Progenitor cell of endocrine pancreas (in vitro differentiated cells): ENCODE results near the gene WDCP. TPM values are rescaled to one million over a fixed set of nuclear protein-coding genes. Genes with fewer than 3 reads are reported as not detected.

Source experiments
- DNase-seq: peaks from one replicate; pipeline ENCODE4 v3.0.0; 2021; ENCODE audit warnings: low spot score; ENCODE audit not compliant: unreplicated experiment
- H3K27ac Mint-ChIP-seq: 2 replicates; pipeline ENCODE4 v1.8.0; 2021; ENCODE audit warnings: mild to moderate bottlenecking, moderate library complexity, mixed read lengths
- H3K27me3 Mint-ChIP-seq: 2 replicates; pipeline ENCODE4 v1.8.0; 2021; ENCODE audit warnings: mixed read lengths
- H3K36me3 Mint-ChIP-seq: 2 replicates; pipeline ENCODE4 v1.8.0; 2022; ENCODE audit warnings: mixed read lengths; ENCODE audit not compliant: insufficient read depth
- H3K4me1 Mint-ChIP-seq: 2 replicates; pipeline ENCODE4 v1.8.0; 2021; ENCODE audit warnings: low read depth, mixed read lengths
- H3K4me3 Mint-ChIP-seq: 2 replicates; pipeline ENCODE4 v1.8.0; 2021; ENCODE audit warnings: low read depth, mild to moderate bottlenecking, moderate library complexity, mixed read lengths
- H3K9me3 Mint-ChIP-seq: 2 replicates; pipeline ENCODE4 v1.8.0; 2021; ENCODE audit warnings: low read depth, mixed read lengths
- total RNA-seq: library from RNA; stranded (reverse); gene quantifications from 2 replicates; pipeline ENCODE4 v1.2.1, GENCODE V29; 2021
- TF ChIP-seq, protein P1 (sequence below): fragments of 200-600 bp; sonication (generic); IDR thresholded peaks from one replicate; pipeline ENCODE4 v1.5.0; 2021; ENCODE audit warnings: antibody characterized with exemption, mild to moderate bottlenecking; ENCODE audit not compliant: unreplicated experiment

WDCP gene
- total RNA-seq, 1 donor from 2014 or later: 23.7 TPM

DNA sequence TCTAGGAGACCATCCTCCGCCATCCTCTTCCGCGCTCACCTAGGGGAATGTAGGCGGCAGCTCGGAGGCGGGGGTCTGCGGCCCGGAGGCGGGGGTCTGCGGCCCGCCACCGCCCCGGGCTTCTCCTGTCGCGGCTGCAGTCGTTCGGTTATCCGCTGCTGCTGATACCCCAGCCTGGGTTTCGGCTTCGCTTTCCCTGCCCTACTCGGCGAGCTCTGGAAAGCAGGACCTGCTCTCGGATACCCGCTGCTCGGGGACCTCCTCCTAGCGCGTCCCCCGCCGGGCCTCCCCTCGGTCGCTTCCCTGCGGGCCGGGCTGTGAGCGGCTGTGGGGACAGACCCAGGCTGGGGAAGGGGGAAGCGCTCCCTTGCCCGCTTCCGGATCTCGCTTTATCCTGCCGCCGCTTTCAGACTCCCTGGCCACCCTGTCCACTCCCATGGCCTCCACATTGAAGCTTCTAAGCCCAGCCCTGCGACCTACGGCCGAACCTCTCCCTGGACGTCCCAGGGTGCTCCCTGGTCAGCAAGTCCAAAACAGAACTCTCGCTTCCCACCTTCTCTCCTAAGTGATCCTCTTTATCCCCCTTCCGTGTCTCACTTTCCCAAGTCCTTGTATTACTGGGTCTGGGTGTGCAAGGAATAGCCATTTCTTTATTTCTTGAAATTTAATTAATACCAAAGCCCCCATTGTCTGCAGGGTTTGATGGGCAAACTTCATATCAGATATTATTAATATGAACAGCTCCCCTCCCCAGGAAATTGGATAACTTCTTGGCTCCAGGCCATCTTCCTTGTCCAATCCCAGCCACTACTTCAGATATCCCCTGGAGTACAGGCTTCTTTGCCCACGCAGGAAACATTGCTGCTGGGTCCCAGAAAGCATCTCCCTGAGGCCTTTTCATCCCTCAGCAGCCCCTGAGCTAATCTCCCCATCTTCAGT lies 3.1 kb upstream of the WDCP start:
- H3K36me3 Mint-ChIP-seq: no peaks in the 10 kb centered on the region
- H3K27me3 Mint-ChIP-seq: no peaks in the 10 kb centered on the region
- peak; percentile 28 for DNase-seq
- peaks cover 19% of the 10 kb centered on the region for H3K4me1 Mint-ChIP-seq
- H3K4me3 Mint-ChIP-seq: no peak overlapping the region
- H3K27ac Mint-ChIP-seq: no peak overlapping the region
- H3K9me3 Mint-ChIP-seq: no peaks in the 10 kb centered on the region
- TF ChIP-seq, protein P1, sequence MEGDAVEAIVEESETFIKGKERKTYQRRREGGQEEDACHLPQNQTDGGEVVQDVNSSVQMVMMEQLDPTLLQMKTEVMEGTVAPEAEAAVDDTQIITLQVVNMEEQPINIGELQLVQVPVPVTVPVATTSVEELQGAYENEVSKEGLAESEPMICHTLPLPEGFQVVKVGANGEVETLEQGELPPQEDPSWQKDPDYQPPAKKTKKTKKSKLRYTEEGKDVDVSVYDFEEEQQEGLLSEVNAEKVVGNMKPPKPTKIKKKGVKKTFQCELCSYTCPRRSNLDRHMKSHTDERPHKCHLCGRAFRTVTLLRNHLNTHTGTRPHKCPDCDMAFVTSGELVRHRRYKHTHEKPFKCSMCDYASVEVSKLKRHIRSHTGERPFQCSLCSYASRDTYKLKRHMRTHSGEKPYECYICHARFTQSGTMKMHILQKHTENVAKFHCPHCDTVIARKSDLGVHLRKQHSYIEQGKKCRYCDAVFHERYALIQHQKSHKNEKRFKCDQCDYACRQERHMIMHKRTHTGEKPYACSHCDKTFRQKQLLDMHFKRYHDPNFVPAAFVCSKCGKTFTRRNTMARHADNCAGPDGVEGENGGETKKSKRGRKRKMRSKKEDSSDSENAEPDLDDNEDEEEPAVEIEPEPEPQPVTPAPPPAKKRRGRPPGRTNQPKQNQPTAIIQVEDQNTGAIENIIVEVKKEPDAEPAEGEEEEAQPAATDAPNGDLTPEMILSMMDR: no peak

DNA sequence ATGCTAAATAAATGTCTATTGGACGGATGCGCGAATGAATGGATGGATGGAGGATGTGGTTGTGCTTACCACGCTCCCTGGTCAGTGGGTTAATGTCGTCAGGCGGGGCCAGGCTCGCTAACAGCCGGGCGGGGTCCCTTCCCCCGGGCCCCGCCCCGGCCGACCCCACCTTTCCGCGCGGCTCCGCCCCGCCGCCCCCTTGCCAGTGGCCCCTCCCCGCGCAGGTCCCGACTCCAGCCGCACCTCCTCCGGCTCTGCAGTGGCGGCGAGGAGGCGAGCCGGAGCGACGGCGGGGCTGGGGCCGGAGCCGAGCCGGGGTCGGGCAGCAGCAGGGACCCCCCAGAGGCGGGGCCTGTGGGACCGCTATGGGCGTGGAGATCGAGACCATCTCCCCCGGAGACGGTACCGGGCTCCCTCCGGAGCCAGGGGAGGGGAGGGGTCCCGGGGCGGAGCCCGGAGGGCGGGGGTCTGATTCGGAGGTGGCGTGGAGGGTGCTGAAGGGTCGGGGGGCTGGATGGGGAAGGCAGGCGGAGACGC lies 2.4 kb upstream of the WDCP start, which contains the start of gene FKBP1B:
Gene FKBP1B (plus strand): TSS at position 257 of the 537 bp plus-strand sequence. CDS start 109 bp downstream, at position 366.
- Mint-ChIP-seq H3K36me3 (no peaks in the 10 kb centered on the region), H3K4me3 (no peak within 1 kb of the TSS), H3K9me3 (no peaks in the 10 kb centered on the region), H3K27me3 (no peaks in the 10 kb centered on the region), H3K4me1 (peaks cover 20% of the 10 kb centered on the region), H3K27ac (no peak within 1 kb of the TSS)
- peak; percentile 59 for DNase-seq
- TF ChIP-seq, protein P1: no peak

DNA sequence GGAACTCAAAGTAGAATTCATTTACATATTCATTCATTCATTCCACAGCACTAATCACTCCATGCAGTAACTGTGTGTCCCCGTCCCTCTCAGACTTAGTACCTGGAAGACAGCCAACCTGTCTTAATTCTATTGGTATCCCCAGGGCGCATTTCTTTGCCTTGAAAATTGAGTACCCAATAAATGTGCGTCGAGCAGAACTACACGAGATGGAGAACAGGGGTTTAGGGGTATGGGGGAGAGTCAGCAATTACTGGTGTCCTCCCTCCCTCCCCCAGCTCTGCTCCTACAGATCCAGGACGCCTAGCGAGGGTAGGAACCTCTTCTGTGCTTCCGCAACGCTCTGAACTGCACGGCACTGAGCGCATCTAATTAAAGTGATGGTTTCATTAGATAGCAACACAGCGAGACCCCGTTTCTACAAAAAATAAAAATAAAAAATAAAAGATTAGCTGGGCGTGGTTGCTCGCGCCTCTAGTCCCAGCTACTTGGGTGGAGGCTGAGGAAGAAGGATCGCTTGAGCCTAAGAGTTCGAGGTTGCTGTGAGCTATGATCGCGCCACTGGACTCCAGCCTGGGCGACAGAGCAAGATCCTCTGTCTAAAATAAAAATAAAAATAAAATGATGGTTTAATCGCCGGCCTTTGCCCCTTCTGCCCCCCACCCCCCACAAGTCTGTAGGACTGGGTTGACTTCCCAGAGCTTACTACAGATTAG lies 1.7 kb upstream of the WDCP start:
- Mint-ChIP-seq H3K36me3 (no peaks in the 10 kb centered on the region), H3K27me3 (no peaks in the 10 kb centered on the region), H3K4me1 (peaks cover 16% of the 10 kb centered on the region), H3K4me3 (no peak overlapping the region), H3K27ac (no peak overlapping the region), H3K9me3 (no peaks in the 10 kb centered on the region)
- TF ChIP-seq, protein P1: no peak
- no peak for DNase-seq

DNA sequence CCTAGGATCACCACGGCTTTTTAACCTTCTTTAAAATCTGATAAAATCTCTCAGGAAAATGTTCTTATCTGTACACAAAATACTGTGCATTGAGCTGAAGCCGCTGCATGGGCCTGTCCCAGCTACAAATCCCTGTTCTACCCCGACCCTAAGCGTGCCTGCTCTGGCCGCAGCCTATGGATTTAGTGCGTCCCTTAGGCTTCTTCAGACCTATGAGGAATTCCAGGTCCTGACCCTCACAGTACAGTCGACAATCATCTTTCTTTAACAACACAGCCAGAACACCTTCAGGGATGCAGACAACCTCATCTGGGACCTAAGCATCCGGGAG lies 477 bp upstream of the WDCP start:
- peak overlapping the region; percentile 100 for H3K4me3 Mint-ChIP-seq
- peaks cover 1% of the 10 kb centered on the region for H3K36me3 Mint-ChIP-seq
- DNase-seq: no peak
- no peaks in the 10 kb centered on the region for H3K9me3 Mint-ChIP-seq
- H3K27ac Mint-ChIP-seq: peak overlapping the region; percentile 94
- peaks cover 16% of the 10 kb centered on the region for H3K4me1 Mint-ChIP-seq
- TF ChIP-seq, protein P1: no peak
- H3K27me3 Mint-ChIP-seq: no peaks in the 10 kb centered on the region

DNA sequence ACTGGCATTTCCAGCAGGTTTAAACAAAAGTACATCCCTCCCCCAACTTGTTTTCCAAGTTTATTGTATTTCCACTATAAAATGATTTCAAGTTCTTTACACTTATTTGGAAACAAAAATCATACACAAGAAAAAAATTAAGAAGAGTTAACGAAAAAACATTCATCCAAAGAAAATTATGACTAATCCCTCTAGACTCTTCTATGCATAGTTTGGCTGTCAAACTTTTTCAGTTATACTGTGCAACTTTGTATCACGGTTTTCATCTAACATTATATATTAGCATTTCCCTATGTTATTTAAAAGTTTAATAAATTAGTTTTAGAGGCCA lies 627 bp downstream of the WDCP start:
- Mint-ChIP-seq H3K27me3 (no peaks in the 10 kb centered on the region), H3K9me3 (no peaks in the 10 kb centered on the region)

More for the DNA sequence above, 627 bp downstream of the WDCP start:
- TF ChIP-seq, protein P1: no peak
- peaks cover 16% of the 10 kb centered on the region for H3K4me1 Mint-ChIP-seq
- no peak overlapping the region for H3K27ac Mint-ChIP-seq
- H3K36me3 Mint-ChIP-seq: peaks cover 1% of the 10 kb centered on the region
- no peak for DNase-seq
- H3K4me3 Mint-ChIP-seq: peak overlapping the region; percentile 100
